Thymus (tissue), 11 donors: ENCODE data around the gene TNC. TPM values are rescaled to one million over a fixed set of nuclear protein-coding genes. Genes with fewer than 3 reads are reported as not detected.

Experiments
- DNase-seq, 9 donors: peaks; one replicate each; pipeline ENCODE4 v3.0.0-alpha.2; 2013; ENCODE audit warnings: low spot score in 9 of 9, low read depth in 6 of 9, missing footprints in 1 of 9
- H3K27ac ChIP-seq, 2 donors: one replicate each; pipeline ENCODE4 v1.5.1; 2013; ENCODE audit warnings: control low read depth in 1 of 2, low read depth in 1 of 2, low read length in 1 of 2, mild to moderate bottlenecking in 1 of 2, moderate library complexity in 1 of 2
- H3K27me3 ChIP-seq, 2 donors: one replicate each; pipeline ENCODE4 v1.5.1; 2013; ENCODE audit warnings: low read length in 1 of 2; ENCODE audit not compliant: control insufficient read depth in 2 of 2, insufficient read depth in 1 of 2
- H3K36me3 ChIP-seq, 2 donors: one replicate each; pipeline ENCODE4 v1.5.1; 2013; ENCODE audit warnings: low read length in 1 of 2, mild to moderate bottlenecking in 1 of 2, moderate library complexity in 1 of 2; ENCODE audit not compliant: control insufficient read depth in 2 of 2, insufficient read depth in 2 of 2
- H3K4me1 ChIP-seq, 2 donors: one replicate each; pipeline ENCODE4 v1.5.1; 2013; ENCODE audit warnings: low read length in 2 of 2; ENCODE audit not compliant: control insufficient read depth in 2 of 2, insufficient read depth in 2 of 2
- H3K4me3 ChIP-seq, 2 donors: one replicate each; pipeline ENCODE4 v1.5.1; 2013; ENCODE audit warnings: low read length in 2 of 2, control low read depth in 1 of 2, mild to moderate bottlenecking in 1 of 2
- H3K9me3 ChIP-seq, 2 donors: one replicate each; pipeline ENCODE4 v1.5.1; 2013; ENCODE audit warnings: low read length in 1 of 2, mild to moderate bottlenecking in 1 of 2; ENCODE audit not compliant: control insufficient read depth in 2 of 2, insufficient read depth in 1 of 2
- WGBS: extraction: QIAGEN DNeasy Blood & Tissue Kit; methylation state at CpG from one replicate; pipeline ENCODE4 v1.1.7; 2013; 5-methylcytosine and 5-hydroxymethylcytosine counted together
- polyA plus RNA-seq: library from polyadenylated mRNA; stranded (reverse); fragments of 200-250 nt; gene quantifications from one replicate; pipeline ENCODE4 v1.2.3, GENCODE V29; 2013
- total RNA-seq: library from RNA; stranded (reverse); fragments of 120-200 nt; gene quantifications from one replicate; pipeline ENCODE4 v1.2.4, GENCODE V29; 2013
- donor health status: healthy.

TNC gene
- total and polyA plus RNA-seq, 2 donors = 11.0 to 31.5 TPM

DNA sequence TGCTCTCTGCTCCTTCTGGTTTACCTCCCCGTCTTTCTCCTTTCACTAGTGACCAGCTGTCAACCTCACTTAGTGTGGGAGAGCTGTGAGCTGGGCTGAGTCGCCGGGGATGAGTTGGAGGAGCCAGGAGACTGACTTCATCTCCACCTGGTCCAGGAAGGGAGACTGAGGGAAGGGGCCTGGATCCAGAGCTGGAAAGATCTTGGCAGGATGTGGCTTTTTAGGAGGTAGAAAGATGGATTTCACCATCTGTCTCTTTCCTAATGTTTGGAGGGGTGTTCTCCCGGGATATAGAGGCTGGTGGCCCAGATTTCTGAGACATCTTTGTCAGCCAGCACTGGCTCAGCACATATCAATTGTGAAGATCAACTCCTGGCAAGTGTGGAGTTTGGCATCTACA, 37.1 kb upstream of the TNC start:
- WGBS = 92% methylated on average over 4 of the region's 4 CpGs
- DNase-seq = no peak
- no peaks in the 10 kb centered on the region for H3K36me3 ChIP-seq
- no peaks in the 10 kb centered on the region for H3K4me1 ChIP-seq
- no peak overlapping the region for H3K4me3 ChIP-seq
- H3K27ac ChIP-seq = no peak overlapping the region
- H3K9me3 ChIP-seq = no peaks in the 10 kb centered on the region
- no peaks in the 10 kb centered on the region for H3K27me3 ChIP-seq

DNA sequence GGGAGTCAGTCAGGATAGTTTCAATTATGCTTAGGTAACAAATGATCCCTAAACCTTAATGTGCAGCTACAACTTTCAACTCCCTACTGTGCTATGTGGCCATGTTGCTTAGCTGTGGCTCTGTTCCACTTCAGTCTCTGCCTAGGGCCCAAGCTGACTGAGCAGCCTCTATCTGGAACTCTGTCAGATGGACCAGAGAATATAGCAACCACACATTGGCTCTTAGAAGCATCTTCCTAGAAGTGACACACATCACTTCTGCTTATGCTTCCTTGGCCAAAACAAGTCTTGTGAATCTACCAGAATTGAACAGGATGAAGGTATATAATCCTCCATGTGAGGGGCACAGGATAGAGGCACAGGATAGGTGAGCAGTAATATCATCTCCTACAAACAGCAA, 36.7 kb upstream of the TNC start:
- Histone ChIP-seq H3K9me3 (no peaks in the 10 kb centered on the region), H3K27me3 (no peaks in the 10 kb centered on the region), H3K27ac (no peak overlapping the region), H3K4me1 (no peaks in the 10 kb centered on the region), H3K36me3 (no peaks in the 10 kb centered on the region), H3K4me3 (no peak overlapping the region)
- no peak for DNase-seq

DNA sequence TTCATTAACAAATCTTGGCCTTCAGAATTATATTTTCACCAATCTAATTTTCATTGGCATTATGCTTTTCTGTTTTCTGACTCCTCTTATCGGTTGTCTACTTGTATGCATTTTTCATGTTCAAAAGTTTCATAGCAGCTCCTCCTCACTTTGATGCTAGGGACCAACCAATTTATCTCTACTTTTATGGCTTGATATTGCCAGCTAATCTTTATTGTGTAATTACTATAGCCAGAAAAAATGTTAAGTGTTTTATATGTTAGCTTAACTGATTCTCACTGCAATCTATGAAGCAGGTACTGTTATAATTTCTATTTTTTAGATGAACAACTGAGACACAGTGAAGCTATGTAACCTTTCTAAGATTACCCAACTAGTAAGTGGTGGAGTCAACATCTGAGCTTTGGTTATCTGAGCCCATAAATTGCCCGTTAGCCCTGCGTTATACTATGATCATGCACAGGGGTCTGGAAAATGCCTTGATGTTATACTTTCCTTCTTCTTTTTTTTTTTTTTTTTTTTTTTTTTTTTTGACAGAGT, 34.4 kb upstream of the TNC start:
- no peak for DNase-seq
- Histone ChIP-seq H3K4me3 (no peak overlapping the region), H3K9me3 (no peaks in the 10 kb centered on the region), H3K27ac (no peak overlapping the region), H3K4me1 (no peaks in the 10 kb centered on the region), H3K27me3 (no peaks in the 10 kb centered on the region), H3K36me3 (no peaks in the 10 kb centered on the region)
- whole genome bisulfite sequencing = 95% methylated on average over 3 of the region's 3 CpGs

DNA sequence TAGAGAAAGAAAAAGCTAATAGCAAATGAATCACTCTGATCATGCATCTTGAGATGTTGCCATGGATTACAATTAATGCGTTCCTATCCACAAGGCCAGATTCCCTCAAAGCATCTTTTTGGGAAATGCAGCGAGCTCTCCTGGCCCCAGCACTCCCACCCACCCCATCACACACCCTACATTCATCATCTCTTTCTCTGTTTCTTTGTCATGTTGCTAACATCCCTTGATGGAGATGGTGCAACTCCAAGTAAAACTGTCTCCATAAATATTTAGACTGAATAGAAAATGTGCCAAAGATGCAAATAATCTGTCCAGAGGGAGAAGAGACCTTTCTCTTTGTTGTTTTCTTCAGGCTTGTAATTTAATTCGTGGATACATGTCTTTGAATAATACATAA, 30.8 kb upstream of the TNC start:
- H3K9me3 ChIP-seq = no peaks in the 10 kb centered on the region
- no peak for DNase-seq
- H3K4me3 ChIP-seq = no peak overlapping the region
- no peak overlapping the region for H3K27ac ChIP-seq
- H3K27me3 ChIP-seq = no peaks in the 10 kb centered on the region
- 75% methylated on average over 3 of the region's 3 CpGs for WGBS
- no peaks in the 10 kb centered on the region for H3K4me1 ChIP-seq
- no peaks in the 10 kb centered on the region for H3K36me3 ChIP-seq

DNA sequence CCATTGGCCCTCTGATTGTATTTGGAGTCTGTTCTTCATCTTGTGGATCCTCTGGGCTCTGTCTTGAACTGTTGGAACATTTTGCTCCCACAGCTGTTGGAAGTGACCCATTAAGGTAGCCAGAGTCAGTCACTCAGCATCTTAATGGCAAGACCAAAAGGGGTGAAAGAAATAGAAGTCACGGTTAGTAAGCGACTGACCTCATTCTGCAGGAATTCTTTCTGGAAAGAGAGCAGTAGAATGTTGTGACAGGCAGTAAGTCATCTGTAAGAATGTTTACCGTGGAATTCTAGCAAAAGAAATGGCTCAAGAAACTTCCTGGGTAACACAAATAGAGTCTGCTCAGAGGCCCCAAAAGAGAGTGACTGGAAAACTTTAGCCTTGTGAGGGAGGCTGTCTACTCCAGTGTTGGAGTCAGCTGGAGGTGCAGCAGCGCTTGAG, 28.6 kb upstream of the TNC start:
- DNase-seq = peak in 1 of 9 donors; percentile 13
- no peak overlapping the region for H3K4me3 ChIP-seq
- H3K36me3 ChIP-seq = no peaks in the 10 kb centered on the region
- no peaks in the 10 kb centered on the region for H3K27me3 ChIP-seq
- no peaks in the 10 kb centered on the region for H3K9me3 ChIP-seq
- H3K4me1 ChIP-seq = no peaks in the 10 kb centered on the region
- WGBS = 92% methylated on average over 4 of the region's 4 CpGs
- H3K27ac ChIP-seq = no peak overlapping the region

DNA sequence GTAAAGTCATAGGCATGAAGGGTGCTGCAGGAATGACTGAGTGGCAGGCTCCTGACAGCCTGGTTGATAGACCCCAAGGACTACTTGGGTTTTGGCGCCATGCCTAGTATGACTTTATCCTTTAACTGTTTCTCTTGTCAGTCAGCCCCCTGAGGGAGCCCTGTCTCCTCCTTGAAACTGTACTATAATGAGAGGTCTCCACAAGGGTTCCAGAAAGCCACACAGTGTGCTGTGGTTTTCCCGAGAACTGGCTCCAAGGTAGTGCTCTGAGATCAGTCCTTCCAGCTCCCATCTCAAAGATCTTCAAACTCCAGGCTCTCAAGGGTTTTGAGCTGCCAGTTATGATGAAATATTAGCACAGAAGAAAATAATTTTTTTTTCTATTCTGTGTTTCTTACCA, 26.7 kb upstream of the TNC start:
- Histone ChIP-seq H3K27ac (no peak overlapping the region), H3K9me3 (no peaks in the 10 kb centered on the region), H3K4me1 (no peaks in the 10 kb centered on the region), H3K27me3 (no peaks in the 10 kb centered on the region), H3K4me3 (no peak overlapping the region), H3K36me3 (no peaks in the 10 kb centered on the region)
- WGBS = 94% methylated on average over 2 of the region's 2 CpGs
- no peak for DNase-seq

DNA sequence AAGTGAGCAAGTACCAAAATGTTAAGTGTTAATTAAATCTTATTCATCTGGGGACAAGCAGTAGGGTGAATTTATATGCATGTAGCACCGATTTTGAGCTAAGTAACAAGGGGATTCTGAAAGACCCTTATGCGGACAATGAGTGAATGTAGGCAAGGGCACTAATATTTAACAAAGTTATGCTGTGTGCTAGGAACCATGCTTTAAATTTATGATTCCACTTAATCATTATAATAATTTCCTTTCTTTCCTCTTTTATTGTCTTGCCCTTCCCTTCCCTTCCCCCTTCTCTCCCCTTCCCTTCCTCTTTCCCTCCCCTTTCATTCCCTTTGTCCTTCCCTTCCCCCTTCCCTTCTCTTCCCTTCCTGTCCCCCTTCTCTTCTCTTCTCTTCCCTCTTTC, 25.7 kb upstream of the TNC start:
- no peak for DNase-seq
- 75% methylated on average over 2 of the region's 2 CpGs for WGBS
- Histone ChIP-seq H3K9me3 (no peaks in the 10 kb centered on the region), H3K36me3 (no peaks in the 10 kb centered on the region), H3K27me3 (no peaks in the 10 kb centered on the region), H3K4me3 (no peak overlapping the region), H3K27ac (no peak overlapping the region), H3K4me1 (no peaks in the 10 kb centered on the region)

DNA sequence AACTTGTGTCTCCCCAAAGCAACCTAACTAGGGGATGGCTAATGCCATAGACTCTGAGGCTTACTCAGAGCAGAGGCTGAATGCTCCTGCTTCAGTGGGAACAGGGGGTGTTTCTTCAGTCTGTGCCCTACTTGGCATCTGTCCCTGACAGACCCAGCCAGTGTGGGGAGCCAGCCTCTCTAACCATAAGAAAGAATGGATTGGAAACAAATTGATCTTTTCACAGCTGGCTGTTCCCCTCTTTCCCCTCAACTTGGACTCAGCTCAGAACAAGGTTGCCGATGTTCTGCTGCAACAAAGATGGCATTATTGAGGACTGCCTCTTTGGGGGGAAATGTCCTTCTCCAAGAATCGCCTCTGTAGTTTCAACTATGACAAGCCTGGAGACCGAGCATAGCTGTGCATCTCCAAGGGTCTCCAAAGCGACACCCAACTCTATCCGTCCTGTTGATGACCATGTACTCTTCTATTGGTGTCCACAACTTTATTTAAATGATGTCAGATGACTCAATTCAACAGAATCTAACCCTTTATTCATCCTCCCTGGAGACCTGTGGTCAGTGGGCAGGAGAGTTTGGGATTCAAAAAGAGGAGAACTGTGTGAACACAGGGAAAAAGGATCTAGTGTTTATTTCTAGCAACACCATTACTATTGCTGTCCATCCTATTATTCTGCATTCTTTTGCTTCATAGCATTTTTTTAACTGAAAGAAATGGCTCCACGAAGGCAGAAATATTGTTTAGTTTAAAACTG, 24.7 kb upstream of the TNC start:
- Histone ChIP-seq H3K4me3 (no peak overlapping the region), H3K4me1 (no peaks in the 10 kb centered on the region), H3K36me3 (no peaks in the 10 kb centered on the region), H3K27ac (no peak overlapping the region), H3K27me3 (no peaks in the 10 kb centered on the region), H3K9me3 (no peaks in the 10 kb centered on the region)
- 97% methylated on average over 6 of the region's 6 CpGs for WGBS
- no peak for DNase-seq

DNA sequence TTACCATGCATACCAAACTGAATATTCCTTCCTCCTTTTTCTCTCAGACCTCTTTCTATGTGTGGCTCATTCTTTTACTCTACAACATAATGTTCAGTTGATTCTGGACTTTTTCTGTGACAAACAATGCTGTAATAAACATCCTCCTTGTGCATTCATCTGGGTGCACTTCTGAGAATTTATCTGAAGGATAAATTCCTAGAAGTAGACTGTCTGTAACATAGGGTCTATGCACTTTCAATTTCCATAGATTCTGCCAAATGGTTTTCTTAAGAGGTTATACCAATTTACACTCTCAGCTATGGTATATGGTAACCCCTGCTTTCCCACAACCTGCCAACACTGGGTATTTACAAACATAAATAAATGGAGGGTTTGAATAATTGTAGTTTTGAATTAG, 24.1 kb upstream of the TNC start:
- H3K27me3 ChIP-seq = no peaks in the 10 kb centered on the region
- H3K4me3 ChIP-seq = no peak overlapping the region
- no peak for DNase-seq
- H3K36me3 ChIP-seq = no peaks in the 10 kb centered on the region
- no peak overlapping the region for H3K27ac ChIP-seq
- no peaks in the 10 kb centered on the region for H3K9me3 ChIP-seq
- H3K4me1 ChIP-seq = no peaks in the 10 kb centered on the region
